ENCODE measurements around the gene CAMTA1. TPM values are rescaled to one million over a fixed set of nuclear protein-coding genes. Genes with fewer than 3 reads are reported as not detected.

The CAMTA1 gene
- total and polyA plus RNA-seq, 8 donors: 13.0 to 54.2 (median 23.6) TPM

GRCh38 chr1:6961289-6961688 lies 176.0 kb downstream of the CAMTA1 start:
- H3K27ac ChIP-seq: no peak overlapping the region
- H3K9me3 ChIP-seq: no peaks in the 10 kb centered on the region
- H3K4me3 ChIP-seq: no peak overlapping the region
- no peak for TF ChIP-seq CTCF (IDR thresholded peaks at IDR 0.05)
- ATAC-seq (no peak), FAIRE-seq (no peak), DNase-seq (no peak)
- WGBS, 2 donors: 80 to 85% methylated on average over 13 of the region's 13 CpGs
- no peaks in the 10 kb centered on the region for H3K36me3 ChIP-seq
- intact Hi-C loops (cut with DNase I): no loop called here
- H3K27me3 ChIP-seq: no peaks in the 10 kb centered on the region
- no peaks in the 10 kb centered on the region for H3K4me1 ChIP-seq

GRCh38 chr1:6961905-6962477 lies 176.7 kb downstream of the CAMTA1 start:
- intact Hi-C loops (cut with DNase I): no loop called here
- Histone ChIP-seq H3K4me3 (no peak overlapping the region), H3K4me1 (no peaks in the 10 kb centered on the region), H3K9me3 (no peaks in the 10 kb centered on the region), H3K36me3 (no peaks in the 10 kb centered on the region), H3K27ac (no peak overlapping the region), H3K27me3 (no peaks in the 10 kb centered on the region)
- DNase-seq (peak in 1 of 6 donors; percentile 55), ATAC-seq (peak in 1 of 4 donors; percentile 51), FAIRE-seq (no peak)
- 22 to 31% methylated on average over 29 to 31 of the region's 31 CpGs for WGBS, 2 donors
- no peak for TF ChIP-seq CTCF (IDR thresholded peaks at IDR 0.05)

- H3K4me1 ChIP-seq: no peaks in the 10 kb centered on the region
- ATAC-seq: peak; percentile 13 to 67 (median 46)
- no peaks in the 10 kb centered on the region for H3K36me3 ChIP-seq
- no peak overlapping the region for H3K4me3 ChIP-seq
- intact Hi-C loops (cut with DNase I): no loop called here
- H3K27ac ChIP-seq: no peak overlapping the region
- H3K27me3 ChIP-seq: no peaks in the 10 kb centered on the region
- WGBS, 2 donors: 5 to 8% methylated on average over 12 to 14 of the region's 14 CpGs
- no peaks in the 10 kb centered on the region for H3K9me3 ChIP-seq
- peak in 5 of 6 donors; percentile 11 to 68 (median 57) for DNase-seq
- FAIRE-seq: no peak
- TF ChIP-seq CTCF (IDR thresholded peaks at IDR 0.05): no peak
Measured at GRCh38 chr1:6962478-6962995, 177.3 kb downstream of the CAMTA1 start.

- TF ChIP-seq CTCF (IDR thresholded peaks at IDR 0.05): no peak
- Histone ChIP-seq H3K27me3 (no peaks in the 10 kb centered on the region), H3K4me3 (peak overlapping the region in 1 of 4 donors; percentile 14), H3K9me3 (no peaks in the 10 kb centered on the region), H3K36me3 (no peaks in the 10 kb centered on the region), H3K4me1 (no peaks in the 10 kb centered on the region), H3K27ac (no peak overlapping the region)
- WGBS, 2 donors: 10 to 16% methylated on average over 40 to 41 of the region's 41 CpGs
- intact Hi-C loops (cut with DNase I): no loop called here
- FAIRE-seq (no peak), DNase-seq (peak; percentile 18 to 72 (median 65)), ATAC-seq (peak; percentile 44 to 69 (median 51))
Measured at GRCh38 chr1:6962996-6963911, 178.0 kb downstream of the CAMTA1 start.
